ENCODE data around the gene DCANP1. TPM values are rescaled to one million over a fixed set of nuclear protein-coding genes. Genes with fewer than 3 reads are reported as not detected.
A peak's percentile ranks its signal among the peaks of the same experiment; 100 is the strongest.

The DCANP1 gene
- total and polyA plus RNA-seq, 9 of the 15 experiments (the other 6 are each of a cell fraction or from before 2014, with no cell fraction given) = not detected

DNA sequence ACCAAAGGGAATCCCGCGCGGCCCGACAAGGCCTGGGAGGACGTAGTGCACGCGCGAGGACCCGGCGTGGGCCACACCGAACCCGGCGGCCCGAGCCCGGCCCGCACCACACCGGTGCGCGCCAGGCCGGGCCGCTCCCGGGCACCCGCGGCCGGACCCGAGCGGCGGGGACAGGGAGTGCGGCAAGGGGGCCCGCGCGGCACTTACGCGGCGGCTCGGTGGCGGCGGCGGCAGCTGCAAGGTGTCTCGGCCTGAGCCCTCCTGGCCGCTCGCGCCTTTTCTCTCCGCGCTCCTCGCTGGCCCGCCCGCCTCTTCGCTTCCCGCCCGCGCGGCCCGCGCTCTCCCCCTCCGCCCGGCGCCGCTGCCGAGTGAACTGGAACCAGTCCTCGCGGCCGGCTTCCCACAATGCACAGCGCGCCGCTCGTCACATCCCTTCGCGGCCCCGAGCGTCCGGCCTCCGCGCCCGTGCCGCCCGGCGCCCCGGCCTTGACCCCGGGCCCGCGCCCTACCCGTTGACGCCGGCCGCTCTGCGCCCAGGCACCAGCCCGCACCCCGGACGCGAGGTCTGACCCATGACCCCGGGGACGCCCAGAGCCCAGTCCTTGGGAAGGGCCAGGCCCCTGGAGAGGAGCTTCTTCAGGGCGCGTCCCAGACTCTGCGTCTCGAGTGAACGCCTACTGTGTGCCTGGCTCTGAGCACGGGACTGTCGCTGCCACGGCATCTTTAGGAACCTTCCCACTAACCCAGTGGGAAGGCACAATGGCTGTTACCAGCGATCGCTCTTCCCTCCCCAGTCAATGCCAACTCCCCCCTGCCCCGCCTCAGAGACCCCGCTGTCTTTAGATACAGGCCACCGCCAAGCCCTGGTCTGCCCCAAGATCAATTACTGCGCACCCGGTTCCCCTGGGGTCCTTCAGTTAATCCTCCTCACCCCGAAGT, 48.0 kb downstream of the DCANP1 start, which contains the start of gene MACROH2A1 (continued):
- TF ChIP-seq KLF1 (tag; IDR thresholded peaks at IDR 0.05) = peak; percentile 35; the same call in 1 of the 2 replicates
- TF ChIP-seq ZNF253 (CRISPR knock-in tag; conservative IDR thresholded peaks at IDR 0.05) = no peak
- TF ChIP-seq, protein P1, sequence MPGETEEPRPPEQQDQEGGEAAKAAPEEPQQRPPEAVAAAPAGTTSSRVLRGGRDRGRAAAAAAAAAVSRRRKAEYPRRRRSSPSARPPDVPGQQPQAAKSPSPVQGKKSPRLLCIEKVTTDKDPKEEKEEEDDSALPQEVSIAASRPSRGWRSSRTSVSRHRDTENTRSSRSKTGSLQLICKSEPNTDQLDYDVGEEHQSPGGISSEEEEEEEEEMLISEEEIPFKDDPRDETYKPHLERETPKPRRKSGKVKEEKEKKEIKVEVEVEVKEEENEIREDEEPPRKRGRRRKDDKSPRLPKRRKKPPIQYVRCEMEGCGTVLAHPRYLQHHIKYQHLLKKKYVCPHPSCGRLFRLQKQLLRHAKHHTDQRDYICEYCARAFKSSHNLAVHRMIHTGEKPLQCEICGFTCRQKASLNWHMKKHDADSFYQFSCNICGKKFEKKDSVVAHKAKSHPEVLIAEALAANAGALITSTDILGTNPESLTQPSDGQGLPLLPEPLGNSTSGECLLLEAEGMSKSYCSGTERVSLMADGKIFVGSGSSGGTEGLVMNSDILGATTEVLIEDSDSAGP (CRISPR knock-in tag; IDR thresholded peaks at IDR 0.05) = no peak
- peak; percentile 74 for TF ChIP-seq CREB1 (IDR thresholded peaks at IDR 0.05)
- TF ChIP-seq CREB1 (CRISPR knock-in tag; IDR thresholded peaks at IDR 0.05) = no peak
- TF ChIP-seq, protein P2, sequence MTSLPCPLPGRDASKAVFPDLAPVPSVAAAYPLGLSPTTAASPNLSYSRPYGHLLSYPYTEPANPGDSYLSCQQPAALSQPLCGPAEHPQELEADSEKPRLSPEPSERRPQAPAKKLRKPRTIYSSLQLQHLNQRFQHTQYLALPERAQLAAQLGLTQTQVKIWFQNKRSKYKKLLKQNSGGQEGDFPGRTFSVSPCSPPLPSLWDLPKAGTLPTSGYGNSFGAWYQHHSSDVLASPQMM (CRISPR knock-in tag; IDR thresholded peaks at IDR 0.05) = no peak
- peak; percentile 90 for TF ChIP-seq NR2C2 (CRISPR knock-in tag; IDR thresholded peaks at IDR 0.05)
- peak; percentile 98 for TF ChIP-seq NR2C2 (tag; IDR thresholded peaks at IDR 0.05)
- peak; percentile 65 for TF ChIP-seq HCFC1 (IDR thresholded peaks at IDR 0.05; ENCODE audit: low read depth, low read length)
- no peak for TF ChIP-seq KLF6 (CRISPR knock-in tag; IDR thresholded peaks at IDR 0.05; ENCODE audit: borderline replicate concordance)
- TF ChIP-seq KLF13 (tag; IDR thresholded peaks at IDR 0.05; ENCODE audit: borderline replicate concordance, low read depth) = peak; percentile 49; the same call in 1 of the 2 replicates
- TF ChIP-seq KHSRP (IDR thresholded peaks at IDR 0.05) = no peak
- TF ChIP-seq, protein P3, sequence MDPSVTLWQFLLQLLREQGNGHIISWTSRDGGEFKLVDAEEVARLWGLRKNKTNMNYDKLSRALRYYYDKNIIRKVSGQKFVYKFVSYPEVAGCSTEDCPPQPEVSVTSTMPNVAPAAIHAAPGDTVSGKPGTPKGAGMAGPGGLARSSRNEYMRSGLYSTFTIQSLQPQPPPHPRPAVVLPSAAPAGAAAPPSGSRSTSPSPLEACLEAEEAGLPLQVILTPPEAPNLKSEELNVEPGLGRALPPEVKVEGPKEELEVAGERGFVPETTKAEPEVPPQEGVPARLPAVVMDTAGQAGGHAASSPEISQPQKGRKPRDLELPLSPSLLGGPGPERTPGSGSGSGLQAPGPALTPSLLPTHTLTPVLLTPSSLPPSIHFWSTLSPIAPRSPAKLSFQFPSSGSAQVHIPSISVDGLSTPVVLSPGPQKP (CRISPR knock-in tag; IDR thresholded peaks at IDR 0.05) = no peak
- TF ChIP-seq RFX5 (IDR thresholded peaks at IDR 0.05; ENCODE audit: low read depth, low read length) = no peak
- peak; percentile 76; the same call in 1 of the 2 replicates for TF ChIP-seq TARDBP (IDR thresholded peaks at IDR 0.05)
- peak; percentile 74; the same call in 1 of the 2 replicates for TF ChIP-seq ZC3H4 (CRISPR knock-in tag; IDR thresholded peaks at IDR 0.05; ENCODE audit: borderline replicate concordance)
- TF ChIP-seq, protein P4, sequence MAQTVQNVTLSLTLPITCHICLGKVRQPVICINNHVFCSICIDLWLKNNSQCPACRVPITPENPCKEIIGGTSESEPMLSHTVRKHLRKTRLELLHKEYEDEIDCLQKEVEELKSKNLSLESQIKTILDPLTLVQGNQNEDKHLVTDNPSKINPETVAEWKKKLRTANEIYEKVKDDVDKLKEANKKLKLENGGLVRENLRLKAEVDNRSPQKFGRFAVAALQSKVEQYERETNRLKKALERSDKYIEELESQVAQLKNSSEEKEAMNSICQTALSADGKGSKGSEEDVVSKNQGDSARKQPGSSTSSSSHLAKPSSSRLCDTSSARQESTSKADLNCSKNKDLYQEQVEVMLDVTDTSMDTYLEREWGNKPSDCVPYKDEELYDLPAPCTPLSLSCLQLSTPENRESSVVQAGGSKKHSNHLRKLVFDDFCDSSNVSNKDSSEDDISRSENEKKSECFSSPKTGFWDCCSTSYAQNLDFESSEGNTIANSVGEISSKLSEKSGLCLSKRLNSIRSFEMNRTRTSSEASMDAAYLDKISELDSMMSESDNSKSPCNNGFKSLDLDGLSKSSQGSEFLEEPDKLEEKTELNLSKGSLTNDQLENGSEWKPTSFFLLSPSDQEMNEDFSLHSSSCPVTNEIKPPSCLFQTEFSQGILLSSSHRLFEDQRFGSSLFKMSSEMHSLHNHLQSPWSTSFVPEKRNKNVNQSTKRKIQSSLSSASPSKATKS (CRISPR knock-in tag; IDR thresholded peaks at IDR 0.05) = no peak
- TF ChIP-seq NCOA4 (IDR thresholded peaks at IDR 0.05; ENCODE audit: partially characterized antibody) = no peak
- peak; percentile 54 for TF ChIP-seq ATF7 (IDR thresholded peaks at IDR 0.05)
- TF ChIP-seq PML (IDR thresholded peaks at IDR 0.05; ENCODE audit: low read length) = peak; percentile 48; the same call in 1 of the 2 replicates
- TF ChIP-seq EZH2 (IDR thresholded peaks at IDR 0.05; ENCODE audit: borderline replicate concordance, low read depth, low read length) = no peak
- TF ChIP-seq CHD4 (IDR thresholded peaks at IDR 0.05; ENCODE audit: insufficient read depth, insufficient replicate concordance, low read depth, low read length, poor library complexity, severe bottlenecking) = no peak
